Endothelial cell of umbilical vein (primary cell): ENCODE data around the gene LDB3. TPM values are rescaled to one million over a fixed set of nuclear protein-coding genes. Genes with fewer than 3 reads are reported as not detected.

Source experiments
- BruUV-seq: library from RNA; stranded (reverse); fragments of 400-500 nt; replicated peaks from 2 replicates; lab custom pipeline; 2021; lab: Mats Ljungman, UMichigan
- CTCF ChIA-PET: fragments of 300-600, 350-600 bp; sonication (Branson Sonifier 250); formaldehyde crosslinking; loops from one replicate; lab custom pipeline; 2021; ENCODE audit warnings: antibody characterized with exemption, inconsistent platforms; lab: Charles Lee
- POLR2A ChIA-PET: fragments of 300-600, 350-600 bp; sonication (Branson Sonifier 250); formaldehyde crosslinking; loops from one replicate; lab custom pipeline; 2021; ENCODE audit warnings: antibody characterized with exemption, inconsistent platforms; lab: Charles Lee
- DNase-seq: peaks from one replicate; pipeline ENCODE4 v3.0.0-alpha.2; 2011; ENCODE audit warnings: low read depth, low spot score
- FAIRE-seq: peaks from 2 replicates; lab custom pipeline; 2011; peaks lifted over from hg19 to GRCh38; lab: Jason Lieb, UNC
- H2AFZ ChIP-seq: 2 replicates; pipeline ENCODE4 v1.6.0; 2012; ENCODE audit warnings: low read depth, low read length, control low read depth, inconsistent platforms
- H3K27ac ChIP-seq: 2 replicates; pipeline ENCODE4 v1.5.1; 2011; ENCODE audit warnings: low read depth, mild to moderate bottlenecking, control low read depth, low read length, moderate library complexity; ENCODE audit not compliant: insufficient read depth
- H3K27me3 ChIP-seq, 2 experiments: 2 replicates each; pipeline versions ENCODE4 v1.6.0 to v1.6.1; 2011; ENCODE audit warnings: low read length in 2 of 2, mixed read lengths in 1 of 2; ENCODE audit not compliant: control insufficient read depth in 2 of 2, insufficient read depth in 2 of 2
- H3K36me3 ChIP-seq, 2 experiments: 2 replicates in 1 of 2; 3 replicates in 1 of 2; pipeline ENCODE4 v1.5.1; 2011; ENCODE audit warnings: low read length in 2 of 2, mild to moderate bottlenecking in 1 of 2, moderate library complexity in 1 of 2; ENCODE audit not compliant: control insufficient read depth in 2 of 2, insufficient read depth in 2 of 2; ENCODE audit errors: extremely low read depth in 1 of 2
- H3K4me1 ChIP-seq: 3 replicates; pipeline ENCODE4 v1.5.1; 2011; ENCODE audit warnings: mild to moderate bottlenecking, low read length; ENCODE audit not compliant: control insufficient read depth, insufficient read depth; ENCODE audit errors: extremely low read depth
- H3K4me2 ChIP-seq: 2 replicates; pipeline ENCODE4 v1.6.1; 2011; ENCODE audit warnings: low read length, control low read depth, mixed read lengths; ENCODE audit not compliant: insufficient read depth
- H3K4me3 ChIP-seq, 3 experiments: fragments of 200-600 bp in 1 of 3; sonication (generic), shearing (Covaris generic) in 1 of 3; replicated peaks in 1 of 3; 2 replicates each; pipeline ENCODE4 v1.5.1; 2011 to 2016; ENCODE audit warnings: control low read depth in 3 of 3, low read length in 3 of 3, mild to moderate bottlenecking in 2 of 3, inconsistent platforms in 1 of 3, low read depth in 1 of 3, moderate library complexity in 1 of 3; ENCODE audit not compliant: insufficient read depth in 1 of 3
- H3K79me2 ChIP-seq: 2 replicates; pipeline ENCODE4 v1.6.0; 2012; ENCODE audit warnings: low read length, inconsistent platforms; ENCODE audit not compliant: control insufficient read depth, insufficient read depth
- H3K9ac ChIP-seq: replicated peaks from 2 replicates; pipeline ENCODE3; 2011; ENCODE audit warnings: low read length, control low read depth; ENCODE audit not compliant: insufficient read depth; ENCODE audit errors: extremely low read depth
- H3K9me1 ChIP-seq: replicated peaks from 3 replicates; pipeline ENCODE4 v1.6.0; 2011; ENCODE audit warnings: mild to moderate bottlenecking, low read length; ENCODE audit not compliant: control insufficient read depth, insufficient read depth; ENCODE audit errors: extremely low read depth
- H3K9me3 ChIP-seq: replicated peaks from 2 replicates; pipeline ENCODE4 v1.5.1; 2012; ENCODE audit warnings: low read length, inconsistent platforms; ENCODE audit not compliant: control insufficient read depth, insufficient read depth
- H4K20me1 ChIP-seq: replicated peaks from 2 replicates; pipeline ENCODE3; 2011; ENCODE audit warnings: mild to moderate bottlenecking, low read length; ENCODE audit not compliant: control insufficient read depth, insufficient read depth; ENCODE audit errors: extremely low read depth
- EZH2 ChIP-seq: IDR thresholded peaks from 2 replicates; pipeline ENCODE4 v1.6.1; 2012; ENCODE audit warnings: borderline replicate concordance, low read depth, mild to moderate bottlenecking, moderate library complexity, low read length, inconsistent platforms; ENCODE audit not compliant: severe bottlenecking
- FOS ChIP-seq: IDR thresholded peaks from 2 replicates; pipeline ENCODE4 v1.6.1; 2011; ENCODE audit warnings: mild to moderate bottlenecking, low read length, moderate library complexity, borderline replicate concordance; ENCODE audit not compliant: insufficient read depth
- GATA2 ChIP-seq: IDR thresholded peaks from 2 replicates; pipeline ENCODE4 v1.7.0; 2011; ENCODE audit warnings: low read depth, mild to moderate bottlenecking, moderate library complexity, mixed read lengths, low read length; ENCODE audit not compliant: insufficient read length, insufficient read depth
- JUN ChIP-seq: IDR thresholded peaks from 2 replicates; pipeline ENCODE4 v1.6.1; 2011; ENCODE audit warnings: borderline replicate concordance, low read depth; ENCODE audit not compliant: insufficient read length, insufficient read depth
- MYC ChIP-seq: IDR thresholded peaks from one replicate; pipeline ENCODE4 v1.6.1; 2011; ENCODE audit warnings: mild to moderate bottlenecking, low read depth, low read length
- POLR2A ChIP-seq: IDR thresholded peaks from 2 replicates; pipeline ENCODE4 v1.6.1; 2012; ENCODE audit warnings: low read depth, mild to moderate bottlenecking, control low read depth, low read length
- POLR2AphosphoS5 ChIP-seq: IDR thresholded peaks from 2 replicates; pipeline ENCODE4 v1.6.1; 2012; ENCODE audit warnings: low read depth, mild to moderate bottlenecking, control low read depth, low read length, moderate library complexity; ENCODE audit not compliant: insufficient read depth
- dilution Hi-C: fragments of 300-500 bp; cut with MboI; formaldehyde crosslinking; loops from one replicate; pipeline ENCODE4 v1.15.0; 2019; ENCODE audit warnings: low sequenced_read_pairs; ENCODE audit not compliant: extremely low pct_ligation_motif_present
- intact Hi-C: fragments of 100-400 bp; cut with micrococcal nuclease; formaldehyde crosslinking; loops from one replicate; pipeline ENCODE4 v1.10.0; 2022
- polyA plus RNA-seq, 4 experiments: library from polyadenylated mRNA; depleted of rRNA in 3 of 4; stranded (reverse) in 3 of 4; unstranded in 1 of 4; fragments of >200 nt; gene quantifications; 2 replicates each; pipeline versions ENCODE4 v1.2.1 to v1.2.3, GENCODE V29; 2011 to 2012; ENCODE audit warnings: missing spikeins in 1 of 4
- total RNA-seq: library from RNA; stranded (reverse); gene quantifications from 2 replicates; pipeline ENCODE4 v1.2.3, GENCODE V29; 2021
- TF ChIP-seq, protein P1 (sequence below), 2 donors: IDR thresholded peaks; 1 replicate in 1 of 2; 2 replicates in 1 of 2; pipeline ENCODE4 v1.5.1; 2011; ENCODE audit warnings: low read length in 2 of 2, mild to moderate bottlenecking in 2 of 2, moderate library complexity in 2 of 2, control low read depth in 1 of 2, inconsistent platforms in 1 of 2, low read depth in 1 of 2; ENCODE audit not compliant: insufficient read depth in 1 of 2; ENCODE audit errors: extremely low read depth in 1 of 2
- TF ChIP-seq, protein P2 (sequence below): IDR thresholded peaks from 2 replicates; pipeline ENCODE4 v1.6.1; 2011; ENCODE audit not compliant: insufficient read depth, insufficient read length

The LDB3 gene
- total and polyA plus RNA-seq, 2 donors (not counting 3 experiments of a cell fraction or from before 2014, with no cell fraction given): not detected

DNA sequence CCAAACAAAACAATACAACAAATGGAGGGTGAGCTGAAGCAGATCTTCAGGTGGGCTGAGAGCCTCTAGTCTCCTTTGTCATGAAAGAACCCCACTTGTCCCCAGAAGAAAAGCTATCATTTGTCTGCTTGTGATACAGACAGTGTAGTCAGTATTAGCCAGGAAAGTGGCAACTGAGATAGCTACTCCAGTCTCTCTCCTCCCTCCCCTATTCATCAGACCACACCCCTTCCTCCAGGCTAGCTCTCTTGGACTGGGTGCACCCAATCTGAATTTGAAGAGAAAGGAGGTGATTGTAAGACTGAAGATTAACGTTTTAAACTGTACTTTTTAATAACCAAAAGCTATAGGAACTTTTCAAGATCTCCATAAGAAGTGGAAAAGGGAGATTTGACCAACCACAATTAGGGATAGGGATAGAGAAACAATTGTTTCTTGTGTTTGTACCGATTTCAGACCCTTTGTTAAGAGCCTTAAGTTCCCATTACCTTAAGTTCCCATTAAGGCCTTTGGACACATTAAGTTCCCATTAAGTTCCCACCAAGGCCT is 102.2 kb downstream of the LDB3 start:
- Histone ChIP-seq H3K4me2 (no peak overlapping the region), H3K36me3 (no peaks in the 10 kb centered on the region), H3K9ac (no peak overlapping the region), H3K9me1 (no peaks in the 10 kb centered on the region), H3K79me2 (no peaks in the 10 kb centered on the region), H3K4me1 (no peaks in the 10 kb centered on the region), H4K20me1 (no peaks in the 10 kb centered on the region), H3K4me3 (no peak overlapping the region), H3K27ac (no peak overlapping the region), H3K27me3 (peaks cover 52 to 76% of the 10 kb centered on the region in 2 experiments), H3K9me3 (no peaks in the 10 kb centered on the region), H2AFZ (no peak overlapping the region)
- DNase-seq (no peak), FAIRE-seq (no peak)
- ChIA-PET CTCF (interaction anchor here (1.3 to 1.5 kb wide), 3 partner anchors 22 to 129 kb away, joined by 3 to 4 read pairs (median 4); no protein-coding TSS in a partner anchor), POLR2A (no interaction called here)
- TF ChIP-seq, protein P1, sequence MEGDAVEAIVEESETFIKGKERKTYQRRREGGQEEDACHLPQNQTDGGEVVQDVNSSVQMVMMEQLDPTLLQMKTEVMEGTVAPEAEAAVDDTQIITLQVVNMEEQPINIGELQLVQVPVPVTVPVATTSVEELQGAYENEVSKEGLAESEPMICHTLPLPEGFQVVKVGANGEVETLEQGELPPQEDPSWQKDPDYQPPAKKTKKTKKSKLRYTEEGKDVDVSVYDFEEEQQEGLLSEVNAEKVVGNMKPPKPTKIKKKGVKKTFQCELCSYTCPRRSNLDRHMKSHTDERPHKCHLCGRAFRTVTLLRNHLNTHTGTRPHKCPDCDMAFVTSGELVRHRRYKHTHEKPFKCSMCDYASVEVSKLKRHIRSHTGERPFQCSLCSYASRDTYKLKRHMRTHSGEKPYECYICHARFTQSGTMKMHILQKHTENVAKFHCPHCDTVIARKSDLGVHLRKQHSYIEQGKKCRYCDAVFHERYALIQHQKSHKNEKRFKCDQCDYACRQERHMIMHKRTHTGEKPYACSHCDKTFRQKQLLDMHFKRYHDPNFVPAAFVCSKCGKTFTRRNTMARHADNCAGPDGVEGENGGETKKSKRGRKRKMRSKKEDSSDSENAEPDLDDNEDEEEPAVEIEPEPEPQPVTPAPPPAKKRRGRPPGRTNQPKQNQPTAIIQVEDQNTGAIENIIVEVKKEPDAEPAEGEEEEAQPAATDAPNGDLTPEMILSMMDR (IDR thresholded peaks at IDR 0.05; ENCODE audit: extremely low read depth in 1 of 2, insufficient read depth in 1 of 2, low read depth in 1 of 2, low read length in 2 of 2): no peak
- TF ChIP-seq MYC (no peak), FOS (no peak), EZH2 (no peak), POLR2A (no peak), JUN (no peak), GATA2 (no peak), POLR2AphosphoS5 (no peak)
- TF ChIP-seq, protein P2, sequence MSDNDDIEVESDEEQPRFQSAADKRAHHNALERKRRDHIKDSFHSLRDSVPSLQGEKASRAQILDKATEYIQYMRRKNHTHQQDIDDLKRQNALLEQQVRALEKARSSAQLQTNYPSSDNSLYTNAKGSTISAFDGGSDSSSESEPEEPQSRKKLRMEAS: no peak
- intact Hi-C loops: no loop called here
- dilution Hi-C loops: no loop called here
- BruUV-seq: no TSS peak
